Smooth muscle cell of the brain vasculature (primary cell): ENCODE results near the gene CSRP1.

Experiments used
- DNase-seq: peaks from one replicate; pipeline ENCODE4 v3.0.0-alpha.2; 2012; ENCODE audit warnings: low read depth, low spot score

CSRP1 gene

GRCh38 chr1:201456499-201457309, 50.2 kb downstream of the CSRP1 start:
- no peak for DNase-seq

DNA sequence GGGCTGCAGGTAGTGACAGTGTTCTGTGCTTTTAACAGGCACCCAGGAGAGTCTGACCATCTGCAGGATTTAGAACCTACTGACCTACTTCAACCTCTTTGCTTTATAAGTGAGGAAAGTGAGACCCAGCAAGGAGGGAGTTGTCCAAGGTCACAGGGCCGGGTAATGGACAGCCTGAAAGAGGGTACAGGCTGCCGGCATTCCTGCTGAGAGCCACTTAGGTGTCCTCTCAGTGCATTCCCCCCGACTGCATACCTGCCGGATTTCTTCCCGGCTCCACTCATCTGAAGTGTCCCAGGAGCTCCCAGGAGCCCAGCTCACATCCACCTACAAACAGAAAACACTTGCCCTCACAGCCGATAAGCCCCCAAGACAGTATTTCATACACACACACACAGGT, 51.8 kb downstream of the CSRP1 start:
- DNase-seq: no peak

DNA sequence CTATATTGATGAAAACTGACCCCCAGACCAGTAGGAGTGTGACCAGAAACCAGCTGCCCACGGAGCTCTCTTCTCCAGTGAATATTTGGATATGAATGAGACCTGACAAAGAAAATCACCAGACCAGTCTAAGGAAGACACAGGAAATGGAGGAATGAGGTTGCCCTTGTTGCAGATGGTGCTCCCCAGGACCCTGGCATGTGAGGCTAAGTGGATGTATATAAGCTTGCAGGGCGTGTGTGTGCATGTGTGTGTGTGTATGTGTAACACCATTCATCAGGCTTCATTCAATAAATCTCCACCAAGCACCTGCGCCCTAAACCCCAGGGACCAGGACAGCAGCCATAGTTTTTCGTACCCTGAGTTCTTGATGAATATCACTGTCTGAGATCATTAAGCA, 52.3 kb downstream of the CSRP1 start:
- DNase-seq: no peak

DNA sequence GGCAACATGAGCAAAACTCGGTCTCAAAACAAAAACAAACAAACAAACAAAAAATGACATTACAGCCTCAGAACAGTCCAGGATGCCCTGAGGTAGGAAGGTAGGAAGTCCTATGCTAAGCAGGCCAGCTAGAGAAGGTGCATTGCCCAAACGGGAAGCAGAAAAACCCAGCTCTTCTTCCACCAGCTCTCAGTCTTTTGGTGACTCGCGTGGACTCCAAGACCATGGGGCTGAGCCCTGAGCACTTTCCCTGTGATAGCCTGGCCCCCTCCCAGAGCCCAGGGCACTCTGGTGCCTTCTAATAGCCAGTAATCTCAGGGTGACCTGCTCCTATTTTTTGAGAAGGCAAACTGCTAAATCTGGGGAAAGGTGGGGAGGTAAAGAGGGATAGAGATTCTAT, 54.1 kb downstream of the CSRP1 start:
- DNase-seq: no peak

DNA sequence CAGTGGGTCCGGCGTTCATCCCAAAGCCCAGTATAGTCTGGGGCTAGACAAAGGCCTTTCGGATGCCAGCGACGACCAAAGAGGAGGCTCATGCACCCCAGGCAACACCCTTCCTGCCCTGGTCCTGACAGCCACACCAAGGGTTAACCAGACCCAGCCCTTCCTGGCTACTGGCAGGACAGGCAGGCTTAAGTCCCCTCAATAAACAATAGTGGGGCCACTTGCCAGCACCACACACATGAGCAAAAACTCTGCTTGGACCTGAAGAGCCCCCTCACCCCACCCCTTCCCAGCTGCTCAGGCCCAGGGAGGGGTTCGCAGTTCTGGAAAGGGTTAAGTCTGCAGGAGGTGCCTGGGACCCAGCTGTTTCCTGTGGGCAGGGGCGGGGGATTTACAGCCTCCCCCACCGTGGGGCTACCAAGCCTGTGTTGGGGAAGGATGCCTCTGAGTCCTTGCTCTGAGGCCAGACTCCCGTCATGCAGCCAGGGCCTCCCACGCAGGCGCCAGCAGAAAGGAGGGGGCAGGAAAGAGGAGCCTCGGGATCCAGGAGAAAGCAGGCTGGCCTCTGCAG, 56.1 kb downstream of the CSRP1 start:
- no peak for DNase-seq

GRCh38 chr1:201448990-201449389, 57.9 kb downstream of the CSRP1 start:
- DNase-seq: no peak

DNA sequence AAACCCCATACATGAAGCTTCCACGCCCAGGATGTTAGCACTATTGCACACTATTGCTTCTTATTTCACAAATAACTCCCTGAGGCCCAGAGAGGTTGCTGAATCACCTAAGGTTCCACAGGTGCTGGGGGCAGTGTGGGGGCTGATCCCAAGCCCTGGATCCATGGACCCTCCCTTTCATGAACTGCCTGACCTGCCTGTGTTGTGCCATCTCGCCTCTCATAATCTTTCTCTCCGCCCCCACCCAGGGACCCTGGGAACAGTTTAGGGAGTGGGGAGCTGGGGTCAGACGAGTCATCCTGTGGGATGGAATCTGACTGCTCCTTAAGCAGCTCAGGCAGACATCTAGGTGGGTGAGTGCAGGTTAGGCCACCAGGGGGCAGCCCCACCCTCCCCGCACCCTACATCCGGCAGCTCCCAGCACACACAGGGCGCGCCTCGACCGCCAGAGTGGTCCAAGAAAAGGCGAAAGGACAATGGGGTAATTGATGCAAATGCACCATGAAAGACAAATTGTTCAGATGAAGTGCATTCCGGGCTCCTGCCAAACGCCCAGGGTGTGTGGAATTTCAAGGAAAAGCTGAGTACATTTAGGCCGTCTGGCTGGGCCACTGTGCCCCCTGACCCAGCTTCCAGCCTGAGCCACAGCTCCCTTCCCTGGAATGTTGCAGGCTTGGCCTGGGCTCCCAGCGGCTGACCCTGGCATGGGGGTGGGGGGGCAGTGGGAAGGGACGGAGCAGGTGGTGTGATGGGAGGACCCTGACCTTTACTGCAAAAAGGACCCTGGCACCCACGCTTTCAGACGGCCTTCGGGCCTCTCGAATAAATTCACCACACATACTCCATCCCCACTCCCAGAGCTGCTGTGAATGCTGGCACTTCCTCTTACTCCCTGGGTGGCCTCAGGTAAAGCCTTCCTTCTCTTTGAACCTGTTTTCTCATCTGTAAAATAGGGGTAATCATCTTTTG, 58.7 kb downstream of the CSRP1 start:
- no peak for DNase-seq

DNA sequence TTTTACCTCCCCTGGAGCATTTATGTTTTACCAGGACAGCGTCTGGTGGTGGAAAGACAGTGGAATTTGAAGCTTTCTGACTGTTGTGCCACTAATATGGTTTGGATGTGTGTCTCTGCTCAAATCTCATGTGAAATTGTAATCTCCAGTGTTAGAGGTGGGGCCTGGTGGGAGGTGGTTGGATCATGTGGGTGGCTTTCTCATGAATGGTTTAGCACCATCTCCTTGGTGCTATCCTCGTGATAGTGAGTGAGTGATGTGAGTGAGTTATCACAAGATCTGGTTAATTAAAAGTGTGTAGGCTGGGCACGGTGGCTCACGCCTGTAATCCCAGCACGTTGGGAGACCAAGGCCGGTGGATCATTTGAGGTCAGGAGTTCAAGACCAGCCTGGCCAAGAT, 61.6 kb downstream of the CSRP1 start:
- DNase-seq: no peak

DNA sequence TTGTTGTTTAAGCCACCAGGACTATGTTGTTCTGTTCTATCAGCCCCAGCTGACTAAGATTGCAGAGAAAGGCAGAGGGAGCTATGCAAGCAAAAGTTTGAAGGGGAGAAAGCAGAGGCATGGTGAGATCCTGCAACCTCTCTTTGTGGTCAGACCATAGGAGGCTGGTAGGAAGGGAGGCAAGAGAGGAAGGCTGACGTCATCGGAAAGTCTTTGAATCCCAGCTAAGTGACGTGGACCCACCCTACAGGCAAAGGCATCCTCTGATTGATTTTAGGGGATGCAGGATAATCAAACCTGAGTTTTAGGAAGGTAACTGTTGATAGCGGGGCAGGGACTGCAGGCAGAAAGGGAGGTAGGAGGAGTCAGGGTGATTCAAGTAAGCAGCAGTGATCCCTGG, 62.1 kb downstream of the CSRP1 start:
- no peak for DNase-seq

- DNase-seq: no peak
Measured at GRCh38 chr1:201443747-201444146, 63.2 kb downstream of the CSRP1 start.

DNA sequence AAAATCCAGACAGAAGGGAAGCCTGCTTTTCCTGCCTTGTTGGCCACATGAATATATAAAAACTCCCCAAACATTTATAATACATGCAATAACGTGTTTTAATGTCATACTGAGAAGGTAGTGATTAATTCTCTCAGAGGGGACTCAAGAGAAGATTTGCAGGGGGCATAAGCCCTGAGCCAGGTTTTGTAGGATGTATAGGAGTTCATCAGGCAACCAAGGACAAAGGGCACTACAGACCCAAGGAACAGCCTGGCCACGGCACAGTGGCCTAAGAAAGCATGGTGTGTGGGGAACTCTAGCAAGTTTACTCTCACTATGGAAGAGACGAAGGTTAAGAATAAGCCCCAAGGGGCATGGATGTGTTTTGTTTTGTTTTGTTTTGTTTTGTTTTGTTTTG, 70.0 kb downstream of the CSRP1 start:
- no peak for DNase-seq

- no peak for DNase-seq
Measured at GRCh38 chr1:201436393-201436792, 70.5 kb downstream of the CSRP1 start.

DNA sequence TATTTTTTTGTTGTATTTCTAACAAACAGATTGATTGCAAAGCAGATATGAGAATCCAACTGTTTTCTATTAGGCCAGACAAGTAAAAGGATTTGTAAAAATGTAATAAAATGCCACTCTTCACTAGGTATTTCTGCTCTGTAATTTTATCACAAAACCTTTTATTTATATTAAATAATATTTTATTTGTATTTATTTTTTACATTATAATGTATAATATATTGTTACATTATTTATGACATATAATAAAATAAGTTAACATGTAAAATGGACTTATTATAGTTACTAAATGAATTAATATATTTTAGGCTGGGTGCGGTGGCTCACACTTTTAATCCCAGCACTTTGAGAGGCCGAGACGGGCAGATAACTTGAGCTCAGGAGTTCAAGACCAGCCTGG, 72.7 kb downstream of the CSRP1 start:
- no peak for DNase-seq

- DNase-seq: no peak
Measured at GRCh38 chr1:201433609-201434008, 73.3 kb downstream of the CSRP1 start.
